ENCODE results near the gene RIC8B.

DNA sequence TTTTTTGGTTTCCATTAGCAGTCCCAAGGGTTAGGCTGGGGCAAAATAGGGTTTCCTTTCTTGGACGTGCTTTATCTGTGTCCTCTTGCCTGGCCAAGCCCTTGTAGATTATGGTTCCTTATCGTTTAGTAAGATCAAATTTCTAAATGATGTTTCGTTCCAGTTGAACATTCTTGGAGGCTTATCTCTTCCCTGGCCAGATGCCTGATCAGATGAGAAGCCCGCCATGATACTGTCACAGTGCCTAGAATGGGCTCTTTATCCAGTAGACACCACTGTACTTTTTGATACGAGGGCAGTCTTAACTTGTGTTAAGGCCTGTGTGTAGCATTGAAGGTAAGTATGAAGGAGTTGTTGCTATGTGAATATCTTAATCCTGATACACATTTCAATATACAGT, 105.1 kb downstream of the RIC8B start:
- no peak for TF ChIP-seq TAF1 (IDR thresholded peaks at IDR 0.05; ENCODE audit: low read depth, low read length)
- TF ChIP-seq POLR2AphosphoS5 (IDR thresholded peaks at IDR 0.05; ENCODE audit: low read depth, low read length): no peak
- no peak for TF ChIP-seq POU2F2 (IDR thresholded peaks at IDR 0.05; ENCODE audit: low read depth, low read length)
